Astrocyte of the cerebellum (primary cell): Measurements from ENCODE around the gene HTR7.
A peak's percentile ranks its signal among the peaks of the same experiment; 100 is the strongest.
"Not testable (repeated sequence)": the region's sequence is repeated elsewhere in the genome, so short reads cannot be mapped to it uniquely, and the experiment has no call there.

Experiments used
- DNase-seq: peaks from one replicate; pipeline ENCODE4 v3.0.0-alpha.2; 2011; ENCODE audit warnings: low read depth
- H3K4me3 ChIP-seq: 2 replicates; pipeline ENCODE4 v1.5.1; 2011; ENCODE audit warnings: mild to moderate bottlenecking, low read depth, low read length, moderate library complexity
- in situ Hi-C: cut with HindIII; loops from 2 replicates; pipeline ENCODE4 v1.10.0; 2017; ENCODE audit warnings: low sequenced_read_pairs
- TF ChIP-seq, protein P1 (sequence below): IDR thresholded peaks from 2 replicates; pipeline ENCODE4 v1.5.1; 2012; ENCODE audit warnings: low read length, low read depth, moderate library complexity, mild to moderate bottlenecking; ENCODE audit errors: missing control alignments

Gene HTR7

DNA sequence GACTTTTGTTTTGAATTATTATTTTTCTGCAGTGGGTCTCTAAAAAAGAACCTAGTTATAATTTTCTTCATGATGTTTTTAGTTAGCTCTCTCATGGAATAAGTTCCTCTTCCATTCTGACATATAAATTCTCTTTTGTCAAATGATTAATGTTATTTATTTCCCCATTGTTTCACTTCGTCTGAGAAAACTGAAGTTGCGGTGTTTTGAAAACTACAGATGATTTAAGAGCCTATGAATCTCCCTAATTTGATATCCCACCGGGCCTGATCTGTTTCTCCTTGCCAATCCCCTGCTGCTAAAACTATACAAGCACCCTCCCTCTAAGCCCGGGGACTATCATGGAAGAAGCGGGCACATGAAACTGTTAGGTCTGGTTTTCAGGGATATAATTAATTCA, 41.4 kb downstream of the HTR7 start:
- TF ChIP-seq, protein P1, sequence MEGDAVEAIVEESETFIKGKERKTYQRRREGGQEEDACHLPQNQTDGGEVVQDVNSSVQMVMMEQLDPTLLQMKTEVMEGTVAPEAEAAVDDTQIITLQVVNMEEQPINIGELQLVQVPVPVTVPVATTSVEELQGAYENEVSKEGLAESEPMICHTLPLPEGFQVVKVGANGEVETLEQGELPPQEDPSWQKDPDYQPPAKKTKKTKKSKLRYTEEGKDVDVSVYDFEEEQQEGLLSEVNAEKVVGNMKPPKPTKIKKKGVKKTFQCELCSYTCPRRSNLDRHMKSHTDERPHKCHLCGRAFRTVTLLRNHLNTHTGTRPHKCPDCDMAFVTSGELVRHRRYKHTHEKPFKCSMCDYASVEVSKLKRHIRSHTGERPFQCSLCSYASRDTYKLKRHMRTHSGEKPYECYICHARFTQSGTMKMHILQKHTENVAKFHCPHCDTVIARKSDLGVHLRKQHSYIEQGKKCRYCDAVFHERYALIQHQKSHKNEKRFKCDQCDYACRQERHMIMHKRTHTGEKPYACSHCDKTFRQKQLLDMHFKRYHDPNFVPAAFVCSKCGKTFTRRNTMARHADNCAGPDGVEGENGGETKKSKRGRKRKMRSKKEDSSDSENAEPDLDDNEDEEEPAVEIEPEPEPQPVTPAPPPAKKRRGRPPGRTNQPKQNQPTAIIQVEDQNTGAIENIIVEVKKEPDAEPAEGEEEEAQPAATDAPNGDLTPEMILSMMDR: no peak
- H3K4me3 ChIP-seq: no peak overlapping the region
- in situ Hi-C loops: no loop called here
- DNase-seq: no peak

DNA sequence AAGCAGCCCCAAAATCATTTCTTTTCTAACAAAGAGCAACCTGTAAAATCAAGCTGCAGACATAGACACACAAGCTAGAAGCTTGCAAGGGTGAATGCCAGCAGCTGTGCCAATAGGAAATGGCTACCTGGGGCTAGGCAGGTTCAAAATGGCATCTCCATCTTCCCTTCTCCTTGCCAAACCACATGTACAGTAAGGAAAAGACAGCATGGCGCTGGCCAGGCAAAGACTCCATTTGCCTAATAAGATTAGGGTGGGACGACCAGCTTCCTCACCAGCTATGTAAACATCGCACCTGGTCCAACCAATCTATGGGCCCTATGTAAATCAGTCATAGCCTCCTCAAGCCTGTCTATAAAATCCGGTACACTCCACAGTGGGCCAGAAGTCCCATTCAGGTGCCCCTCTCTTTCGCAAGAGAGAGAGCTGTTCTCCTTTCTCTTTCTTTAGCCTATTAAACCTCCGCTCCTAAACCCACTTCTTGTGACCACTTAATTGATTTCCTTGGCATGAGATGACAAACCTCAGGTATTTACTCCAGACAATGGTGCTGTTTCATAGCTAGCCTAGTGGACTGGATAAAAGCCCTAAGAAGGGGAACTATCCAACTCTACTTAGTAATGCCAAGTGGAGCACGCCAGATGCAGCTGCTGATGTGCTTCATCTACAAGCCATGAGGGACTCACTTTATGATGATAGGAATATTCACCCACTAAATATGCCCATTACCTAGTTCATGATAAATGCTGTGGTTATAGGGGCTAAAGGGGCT, 44.1 kb downstream of the HTR7 start:
- TF ChIP-seq, protein P1: no peak
- H3K4me3 ChIP-seq: no peak overlapping the region
- DNase-seq: peak; percentile 76
- in situ Hi-C loops: no loop called here

DNA sequence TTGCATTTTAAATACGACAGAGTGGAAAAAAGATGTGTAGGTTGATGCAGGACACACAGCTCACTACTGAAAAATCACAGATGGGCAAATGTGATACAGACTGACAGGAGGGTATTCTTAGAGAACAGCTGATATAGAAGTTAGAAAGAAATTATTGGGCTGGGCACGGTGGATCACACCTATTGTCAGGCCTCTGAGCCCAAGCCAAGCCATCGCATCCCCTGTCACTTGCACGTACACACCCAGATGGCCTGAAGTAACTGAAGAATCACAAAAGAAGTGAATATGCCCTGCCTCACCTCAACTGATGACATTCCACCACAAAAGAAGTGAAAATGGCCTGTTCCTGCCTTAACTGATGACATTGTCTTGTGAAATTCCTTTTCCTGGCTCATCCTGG, 50.7 kb downstream of the HTR7 start:
- in situ Hi-C loops, H3K4me3 ChIP-seq, DNase-seq: not testable (repeated sequence)

DNA sequence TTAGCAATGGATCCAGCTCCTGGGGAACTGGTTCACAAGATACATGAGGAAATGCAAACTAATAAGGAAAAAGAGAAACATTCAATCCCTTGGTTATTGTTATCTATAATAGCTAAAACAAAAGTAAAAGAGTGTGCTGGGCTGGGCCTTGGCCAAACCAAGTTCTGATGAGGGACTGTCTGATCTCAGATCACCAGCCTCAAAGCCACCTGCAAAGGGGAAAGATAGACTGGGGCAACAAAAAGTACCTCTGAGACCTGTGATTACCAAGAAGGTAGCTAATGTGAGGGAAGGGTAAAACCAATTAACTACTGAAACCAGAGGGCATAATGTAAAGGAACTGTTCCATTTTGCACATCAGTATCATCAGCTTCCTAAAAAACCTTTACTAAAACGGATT, 51.2 kb downstream of the HTR7 start:
- TF ChIP-seq, protein P1: no peak
- in situ Hi-C loops: no loop called here
- no peak overlapping the region for H3K4me3 ChIP-seq
- DNase-seq: no peak

DNA sequence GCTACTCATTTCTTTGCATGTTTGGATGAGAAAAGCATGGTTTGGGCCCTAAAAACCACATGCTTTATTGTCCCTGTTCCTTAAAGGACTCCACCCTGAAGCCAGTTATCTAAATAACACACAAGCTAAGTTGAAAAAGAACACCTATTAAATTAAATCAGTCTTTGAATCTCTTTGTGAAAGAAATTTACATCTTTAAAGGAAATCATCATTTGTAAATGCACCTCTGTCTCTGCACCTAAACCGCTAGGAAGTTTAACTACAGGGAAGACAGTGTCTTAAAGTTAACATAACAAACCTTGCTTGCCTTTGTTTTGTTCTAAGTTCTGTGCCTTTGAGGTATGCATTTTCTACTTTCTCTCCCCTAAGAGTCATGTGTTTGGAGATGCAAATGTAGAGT, 52.6 kb downstream of the HTR7 start:
- TF ChIP-seq, protein P1: no peak
- H3K4me3 ChIP-seq: no peak overlapping the region
- in situ Hi-C loops: no loop called here
- no peak for DNase-seq

DNA sequence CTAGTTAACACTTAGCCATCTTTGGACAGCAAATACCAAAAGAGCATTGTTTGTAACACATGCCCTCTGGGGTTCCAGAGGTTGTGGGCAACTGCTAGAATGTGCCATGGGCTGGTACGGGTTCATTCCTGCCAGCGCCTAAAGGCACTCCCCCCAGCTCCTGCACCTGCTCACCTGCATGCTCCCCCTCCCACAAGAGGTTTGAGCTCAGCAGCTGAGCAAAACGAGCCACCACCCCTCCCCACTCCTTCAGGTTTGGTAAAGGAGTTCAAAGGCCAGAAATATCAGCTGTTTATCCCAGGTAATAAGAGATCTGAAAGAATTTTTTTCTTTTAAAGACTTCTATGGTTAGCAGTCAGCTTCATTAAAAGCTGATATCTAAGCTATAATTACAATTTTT, 53.5 kb downstream of the HTR7 start:
- TF ChIP-seq, protein P1: no peak
- no peak for DNase-seq
- no peak overlapping the region for H3K4me3 ChIP-seq
- in situ Hi-C loops: no loop called here

DNA sequence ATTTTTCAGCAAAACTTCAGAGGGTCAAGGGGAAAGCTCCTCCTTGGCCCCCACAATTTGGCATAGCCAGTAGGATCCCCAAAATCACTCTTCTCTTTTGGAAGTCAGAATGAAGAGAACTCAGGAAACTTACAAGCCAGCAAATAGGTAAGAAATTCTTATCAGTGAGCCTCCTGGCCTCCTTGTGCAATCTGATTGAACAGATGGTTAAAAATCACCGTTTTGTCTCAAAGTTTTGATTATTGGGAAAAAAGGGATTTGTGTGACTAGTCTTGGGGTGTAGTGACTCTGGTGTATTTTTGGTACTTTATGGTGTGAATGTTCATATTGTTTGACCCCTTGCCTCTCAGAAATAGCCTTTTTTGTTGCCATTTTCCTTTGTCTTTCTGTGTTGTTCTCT, 56.2 kb downstream of the HTR7 start:
- TF ChIP-seq, protein P1: no peak
- DNase-seq: no peak
- no peak overlapping the region for H3K4me3 ChIP-seq
- in situ Hi-C loops: no loop called here
